Ascending aorta (tissue), 2 donors: ENCODE measurements around the gene AK5. TPM values are rescaled to one million over a fixed set of nuclear protein-coding genes. Genes with fewer than 3 reads are reported as not detected.

Experiments used
- DNase-seq, 2 donors: peaks; one replicate each; pipeline ENCODE4 v3.0.0-alpha.2; 2019; ENCODE audit warnings: low spot score in 2 of 2
- H3K27ac ChIP-seq, 2 donors: fragments of 200-600 bp; sonication (generic); one replicate each; pipeline ENCODE4 v1.5.1; 2016 to 2017; ENCODE audit warnings: mild to moderate bottlenecking in 1 of 2
- H3K27me3 ChIP-seq: fragments of 200-600 bp; sonication (generic); one replicate; pipeline ENCODE4 v1.5.1; 2017
- H3K36me3 ChIP-seq, 2 donors: fragments of 200-600 bp; sonication (generic); one replicate each; pipeline ENCODE4 v1.5.1; 2016
- H3K4me1 ChIP-seq, 2 donors: fragments of 200-600 bp; sonication (generic); one replicate each; pipeline ENCODE4 v1.5.1; 2016 to 2017; ENCODE audit warnings: mild to moderate bottlenecking in 1 of 2
- H3K4me3 ChIP-seq, 2 donors: fragments of 200-600 bp; sonication (generic); one replicate each; pipeline ENCODE4 v1.5.1; 2016 to 2017; ENCODE audit warnings: mild to moderate bottlenecking in 1 of 2
- H3K9me3 ChIP-seq, 2 donors: fragments of 200-600 bp; sonication (generic); one replicate each; pipeline ENCODE4 v1.5.1; 2016
- intact Hi-C: fragments of 100-400 bp; cut with DNase I; formaldehyde crosslinking; loops from one replicate; pipeline ENCODE4 v1.15.1; 2023
- total RNA-seq: library from RNA; depleted of rRNA; stranded (reverse); fragments of >200 nt; gene quantifications from one replicate; pipeline ENCODE4 v1.1.0, GENCODE V29; 2016
- TF ChIP-seq, protein P1 (sequence below), 3 experiments: fragments of 200-600 bp in 2 of 3; fragments of 450-650 bp in 1 of 3; sonication (generic) in 2 of 3; IDR thresholded peaks; one replicate each; pipeline ENCODE4 v1.5.1; 2016 to 2019; ENCODE audit warnings: antibody characterized with exemption in 3 of 3, mild to moderate bottlenecking in 1 of 3, moderate library complexity in 1 of 3

The AK5 gene
- total RNA-seq, 1 donor from 2014 or later = not detected

DNA sequence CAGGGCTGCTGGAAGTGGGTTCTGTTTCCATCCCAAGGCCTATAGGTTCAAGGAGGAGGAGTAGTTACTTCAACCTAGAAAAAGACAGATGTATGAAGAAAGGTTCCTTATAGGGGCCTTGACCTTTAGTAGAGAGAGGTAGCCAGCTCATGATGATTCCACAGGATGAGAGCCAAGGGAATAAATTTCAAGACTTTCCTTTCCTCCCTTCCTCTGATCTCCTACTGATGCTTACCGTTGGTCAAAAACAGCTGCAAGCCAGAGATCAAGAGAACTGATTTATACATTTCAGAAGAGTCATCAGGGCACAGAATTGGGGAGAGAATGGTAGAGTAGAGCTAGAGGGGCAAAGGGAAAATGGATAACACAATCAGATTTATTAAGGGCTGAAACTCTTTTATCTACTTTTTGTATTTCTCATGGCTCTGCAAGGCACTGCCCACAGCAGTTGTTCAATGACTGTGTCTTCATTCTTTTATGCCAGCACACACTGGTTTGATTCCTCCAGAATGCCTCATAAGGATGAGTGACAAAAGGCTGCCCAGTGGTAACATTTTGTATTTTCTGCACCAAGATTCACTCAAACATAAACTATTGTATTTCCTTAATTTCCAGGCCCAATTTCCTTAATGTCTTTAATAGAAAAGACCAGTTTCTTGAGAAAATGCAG lies 37.4 kb downstream of the AK5 start:
- Histone ChIP-seq H3K9me3 (no peaks in the 10 kb centered on the region), H3K4me1 (peaks cover 0 to 3% of the 10 kb centered on the region in 2 donors), H3K36me3 (no peaks in the 10 kb centered on the region), H3K4me3 (no peak overlapping the region), H3K27ac (no peak overlapping the region), H3K27me3 (no peaks in the 10 kb centered on the region)
- TF ChIP-seq, protein P1, sequence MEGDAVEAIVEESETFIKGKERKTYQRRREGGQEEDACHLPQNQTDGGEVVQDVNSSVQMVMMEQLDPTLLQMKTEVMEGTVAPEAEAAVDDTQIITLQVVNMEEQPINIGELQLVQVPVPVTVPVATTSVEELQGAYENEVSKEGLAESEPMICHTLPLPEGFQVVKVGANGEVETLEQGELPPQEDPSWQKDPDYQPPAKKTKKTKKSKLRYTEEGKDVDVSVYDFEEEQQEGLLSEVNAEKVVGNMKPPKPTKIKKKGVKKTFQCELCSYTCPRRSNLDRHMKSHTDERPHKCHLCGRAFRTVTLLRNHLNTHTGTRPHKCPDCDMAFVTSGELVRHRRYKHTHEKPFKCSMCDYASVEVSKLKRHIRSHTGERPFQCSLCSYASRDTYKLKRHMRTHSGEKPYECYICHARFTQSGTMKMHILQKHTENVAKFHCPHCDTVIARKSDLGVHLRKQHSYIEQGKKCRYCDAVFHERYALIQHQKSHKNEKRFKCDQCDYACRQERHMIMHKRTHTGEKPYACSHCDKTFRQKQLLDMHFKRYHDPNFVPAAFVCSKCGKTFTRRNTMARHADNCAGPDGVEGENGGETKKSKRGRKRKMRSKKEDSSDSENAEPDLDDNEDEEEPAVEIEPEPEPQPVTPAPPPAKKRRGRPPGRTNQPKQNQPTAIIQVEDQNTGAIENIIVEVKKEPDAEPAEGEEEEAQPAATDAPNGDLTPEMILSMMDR (IDR thresholded peaks at IDR 0.05) = no peak
- DNase-seq = no peak
- intact Hi-C loops = no loop called here

DNA sequence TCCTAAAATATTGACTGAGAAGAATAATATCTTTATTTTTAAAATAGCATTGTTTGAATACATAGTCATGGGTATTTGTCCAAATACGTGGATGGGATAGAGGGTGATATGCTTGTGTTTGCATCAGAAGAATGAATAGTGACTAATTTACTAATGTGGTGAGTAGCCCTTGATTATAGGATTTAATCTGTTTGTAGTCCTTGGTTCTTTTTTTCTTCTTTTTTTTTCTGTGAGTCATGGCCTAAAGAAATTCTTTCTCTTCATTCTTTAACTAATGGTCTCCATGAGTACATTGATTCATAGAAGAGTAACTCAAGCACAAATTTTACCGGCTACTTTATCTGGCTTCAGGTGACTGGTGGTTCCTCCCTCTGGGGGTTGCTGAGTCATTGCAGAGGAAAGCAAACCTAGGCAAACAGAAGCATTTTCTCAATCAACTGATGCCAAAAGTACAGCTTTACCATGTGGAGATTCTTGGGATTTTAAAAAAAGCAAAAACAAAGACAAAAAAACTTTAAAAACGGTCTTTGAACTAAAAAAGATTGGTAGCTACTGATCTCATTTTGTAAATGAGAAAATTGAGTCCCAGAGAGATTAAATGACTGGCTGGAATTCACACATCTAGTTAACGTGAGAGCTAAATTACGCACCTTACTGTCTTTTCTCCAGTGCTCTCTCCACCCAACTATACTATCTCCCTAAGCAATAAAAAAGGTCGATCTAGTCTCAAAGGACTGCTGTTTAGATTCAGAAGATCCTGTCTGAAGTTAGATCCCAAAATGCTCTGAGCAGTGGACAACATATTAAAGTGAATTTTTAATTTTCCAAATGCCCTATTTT lies 40.5 kb downstream of the AK5 start:
- Histone ChIP-seq H3K9me3 (no peaks in the 10 kb centered on the region), H3K36me3 (no peaks in the 10 kb centered on the region), H3K4me1 (peaks cover 0 to 3% of the 10 kb centered on the region in 2 donors), H3K27me3 (no peaks in the 10 kb centered on the region), H3K27ac (no peak overlapping the region), H3K4me3 (no peak overlapping the region)
- no peak for DNase-seq
- TF ChIP-seq, protein P1 (IDR thresholded peaks at IDR 0.05) = no peak
- intact Hi-C loops = no loop called here

DNA sequence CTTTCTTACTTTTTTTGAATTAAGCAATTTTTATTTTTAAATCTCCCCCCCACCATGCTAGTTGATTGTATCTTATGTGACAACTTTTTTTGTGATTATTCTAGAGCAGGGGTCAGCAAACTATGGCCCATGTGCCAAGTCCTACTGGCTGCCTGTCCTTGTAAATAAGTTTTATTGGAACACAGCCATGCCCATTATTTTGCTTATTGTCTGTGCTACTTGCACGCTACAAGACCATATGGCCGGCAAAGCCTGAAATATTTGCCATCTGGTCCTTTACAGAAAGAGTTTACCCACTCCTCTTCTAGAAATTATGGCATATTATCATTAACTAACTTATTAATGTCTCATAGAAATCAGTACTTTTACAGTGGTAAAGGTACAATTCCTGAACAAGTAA lies 51.7 kb downstream of the AK5 start:
- intact Hi-C loops = no loop called here
- Histone ChIP-seq H3K36me3 (no peaks in the 10 kb centered on the region), H3K4me3 (no peak overlapping the region), H3K27ac (no peak overlapping the region), H3K4me1 (no peaks in the 10 kb centered on the region), H3K9me3 (no peaks in the 10 kb centered on the region), H3K27me3 (no peaks in the 10 kb centered on the region)
- DNase-seq = no peak
- TF ChIP-seq, protein P1 (IDR thresholded peaks at IDR 0.05) = no peak

DNA sequence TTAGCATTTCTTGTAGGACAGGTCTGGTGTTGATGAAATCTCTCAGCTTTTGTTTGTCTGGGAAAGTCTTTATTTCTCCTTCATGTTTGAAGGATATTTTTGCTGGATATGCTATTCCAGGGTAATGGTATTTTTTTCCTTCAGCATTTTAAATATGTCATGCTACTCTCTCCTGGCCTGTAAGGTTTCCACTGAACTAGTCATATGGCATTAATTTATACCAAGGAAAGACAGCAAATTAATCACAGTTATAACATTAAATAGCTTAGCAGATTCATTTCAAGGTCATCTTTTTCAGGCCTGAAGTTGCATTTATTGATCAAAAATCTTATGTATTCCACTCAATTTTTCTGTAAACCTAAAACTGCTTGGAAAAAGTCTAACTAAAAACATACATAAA lies 54.9 kb downstream of the AK5 start:
- no peak overlapping the region for H3K4me3 ChIP-seq
- intact Hi-C loops = no loop called here
- H3K36me3 ChIP-seq = no peaks in the 10 kb centered on the region
- TF ChIP-seq, protein P1 (IDR thresholded peaks at IDR 0.05) = no peak
- no peaks in the 10 kb centered on the region for H3K9me3 ChIP-seq
- no peaks in the 10 kb centered on the region for H3K27me3 ChIP-seq
- no peak for DNase-seq
- H3K27ac ChIP-seq = no peak overlapping the region
- no peaks in the 10 kb centered on the region for H3K4me1 ChIP-seq

DNA sequence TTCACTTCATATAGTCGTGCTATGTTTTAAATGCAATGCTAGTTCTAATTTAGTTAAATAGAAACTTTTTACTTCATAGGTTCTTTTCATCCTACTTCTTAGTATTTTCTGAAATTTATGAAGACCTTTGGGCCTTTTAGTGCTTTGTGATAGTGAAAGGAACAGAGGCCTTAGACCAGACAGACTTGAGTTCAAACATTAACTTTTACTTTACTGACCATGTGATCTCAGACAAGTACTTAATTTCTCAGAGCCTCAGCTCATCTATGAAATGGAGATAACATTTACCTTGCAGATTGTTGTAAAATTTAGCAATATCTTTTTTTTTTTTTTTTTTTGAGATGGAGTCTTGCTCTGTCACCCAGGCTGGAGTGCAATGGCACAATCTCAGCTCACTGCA lies 57.5 kb downstream of the AK5 start:
- intact Hi-C loops = no loop called here
- DNase-seq = no peak
- Histone ChIP-seq H3K27me3 (no peaks in the 10 kb centered on the region), H3K27ac (no peak overlapping the region), H3K36me3 (no peaks in the 10 kb centered on the region), H3K9me3 (no peaks in the 10 kb centered on the region), H3K4me1 (no peaks in the 10 kb centered on the region), H3K4me3 (no peak overlapping the region)
- TF ChIP-seq, protein P1 (IDR thresholded peaks at IDR 0.05) = no peak
